Measurements from ENCODE around the gene COL6A3. TPM values are rescaled to one million over a fixed set of nuclear protein-coding genes. Genes with fewer than 3 reads are reported as not detected.
A peak's percentile ranks its signal among the peaks of the same experiment; 100 is the strongest.
"Not testable (repeated sequence)": the region's sequence is repeated elsewhere in the genome, so short reads cannot be mapped to it uniquely, and the experiment has no call there.

COL6A3 gene
- total and polyA plus RNA-seq, 2 donors (not counting 1 experiment from before 2014, with no cell fraction given): 316 to 1,525 TPM

- H3K79me2 ChIP-seq (ENCODE audit: control insufficient read depth, insufficient read depth, low read length): peaks cover 15% of the 10 kb centered on the region
- H3K27ac ChIP-seq (ENCODE audit: insufficient read depth, low read length): no peak overlapping the region
- no peak overlapping the region for H3K4me3 ChIP-seq (replicated peaks in 1 of 4; ENCODE audit: control extremely low read depth in 1 of 4, insufficient read depth in 1 of 4, low read depth in 3 of 4, low read length in 4 of 4)
- DNase-seq (ENCODE audit: low read depth in 2 of 2): no peak
- H3K4me1 ChIP-seq (ENCODE audit: control insufficient read depth, extremely low read depth, insufficient read depth, low read length): peaks cover 11% of the 10 kb centered on the region
- TF ChIP-seq CTCF (conservative IDR thresholded peaks at IDR 0.05 in 1 of 2, IDR thresholded peaks at IDR 0.05 in 1 of 2; ENCODE audit: low read depth in 1 of 2, low read length in 2 of 2): no peak
- no peak for TF ChIP-seq EZH2 (IDR thresholded peaks at IDR 0.05; ENCODE audit: low read length, missing control alignments)
- no peaks in the 10 kb centered on the region for H3K27me3 ChIP-seq (ENCODE audit: control insufficient read depth, insufficient read depth, low read length)
- H3K9ac ChIP-seq (ENCODE audit: insufficient read depth, low read length): no peak overlapping the region
- peaks cover 64% of the 10 kb centered on the region for H3K36me3 ChIP-seq (ENCODE audit: control insufficient read depth, insufficient read depth, low read length)
- H3K9me3 ChIP-seq (ENCODE audit: control insufficient read depth, insufficient read depth, low read depth, low read length): no peaks in the 10 kb centered on the region
- H2AFZ ChIP-seq (ENCODE audit: low read length): no peak overlapping the region
- H4K20me1 ChIP-seq (ENCODE audit: control insufficient read depth, extremely low read depth, insufficient read depth, low read length): no peaks in the 10 kb centered on the region
- no peak overlapping the region for H3K4me2 ChIP-seq (ENCODE audit: extremely low read depth, insufficient read depth, low read length)
Measured at GRCh38 chr2:237358721-237359517, 55.0 kb downstream of the COL6A3 start.

GRCh38 chr2:237355701-237356100, 58.3 kb downstream of the COL6A3 start:
- no peaks in the 10 kb centered on the region for H3K27me3 ChIP-seq (ENCODE audit: control insufficient read depth, insufficient read depth, low read length)
- no peak overlapping the region for H3K27ac ChIP-seq (ENCODE audit: insufficient read depth, low read length)
- H3K4me3 ChIP-seq (replicated peaks in 1 of 4; ENCODE audit: control extremely low read depth in 1 of 4, insufficient read depth in 1 of 4, low read depth in 3 of 4, low read length in 4 of 4): no peak overlapping the region
- peaks cover 6% of the 10 kb centered on the region for H3K4me1 ChIP-seq (ENCODE audit: control insufficient read depth, extremely low read depth, insufficient read depth, low read length)
- DNase-seq (ENCODE audit: low read depth in 2 of 2): no peak
- H3K9ac ChIP-seq (ENCODE audit: insufficient read depth, low read length): no peak overlapping the region
- no peak overlapping the region for H2AFZ ChIP-seq (ENCODE audit: low read length)
- H3K36me3 ChIP-seq (ENCODE audit: control insufficient read depth, insufficient read depth, low read length): peaks cover 59% of the 10 kb centered on the region
- peaks cover 7% of the 10 kb centered on the region for H3K79me2 ChIP-seq (ENCODE audit: control insufficient read depth, insufficient read depth, low read length)
- H4K20me1 ChIP-seq (ENCODE audit: control insufficient read depth, extremely low read depth, insufficient read depth, low read length): no peaks in the 10 kb centered on the region
- no peaks in the 10 kb centered on the region for H3K9me3 ChIP-seq (ENCODE audit: control insufficient read depth, insufficient read depth, low read depth, low read length)
- no peak for TF ChIP-seq EZH2 (IDR thresholded peaks at IDR 0.05; ENCODE audit: low read length, missing control alignments)
- no peak for TF ChIP-seq CTCF (conservative IDR thresholded peaks at IDR 0.05 in 1 of 2, IDR thresholded peaks at IDR 0.05 in 1 of 2; ENCODE audit: low read depth in 1 of 2, low read length in 2 of 2)
- no peak overlapping the region for H3K4me2 ChIP-seq (ENCODE audit: extremely low read depth, insufficient read depth, low read length)

- H3K4me2 ChIP-seq (ENCODE audit: extremely low read depth, insufficient read depth, low read length): no peak overlapping the region
- H2AFZ ChIP-seq (ENCODE audit: low read length): no peak overlapping the region
- no peak overlapping the region for H3K27ac ChIP-seq (ENCODE audit: insufficient read depth, low read length)
- no peak overlapping the region for H3K9ac ChIP-seq (ENCODE audit: insufficient read depth, low read length)
- no peaks in the 10 kb centered on the region for H3K27me3 ChIP-seq (ENCODE audit: control insufficient read depth, insufficient read depth, low read length)
- peak; percentile 62 to 98 for DNase-seq (ENCODE audit: low read depth in 2 of 2)
- no peaks in the 10 kb centered on the region for H3K9me3 ChIP-seq (ENCODE audit: control insufficient read depth, insufficient read depth, low read depth, low read length)
- H3K4me1 ChIP-seq (ENCODE audit: control insufficient read depth, extremely low read depth, insufficient read depth, low read length): peaks cover under 1% of the 10 kb centered on the region
- no peak overlapping the region for H3K4me3 ChIP-seq (replicated peaks in 1 of 4; ENCODE audit: control extremely low read depth in 1 of 4, insufficient read depth in 1 of 4, low read depth in 3 of 4, low read length in 4 of 4)
- no peaks in the 10 kb centered on the region for H4K20me1 ChIP-seq (ENCODE audit: control insufficient read depth, extremely low read depth, insufficient read depth, low read length)
- H3K79me2 ChIP-seq (ENCODE audit: control insufficient read depth, insufficient read depth, low read length): peaks cover 3% of the 10 kb centered on the region
- H3K36me3 ChIP-seq (ENCODE audit: control insufficient read depth, insufficient read depth, low read length): peaks cover 58% of the 10 kb centered on the region
- TF ChIP-seq CTCF (conservative IDR thresholded peaks at IDR 0.05 in 1 of 2, IDR thresholded peaks at IDR 0.05 in 1 of 2; ENCODE audit: low read depth in 1 of 2, low read length in 2 of 2): no peak
- no peak for TF ChIP-seq EZH2 (IDR thresholded peaks at IDR 0.05; ENCODE audit: low read length, missing control alignments)
Measured at GRCh38 chr2:237354892-237355291, 59.1 kb downstream of the COL6A3 start.

GRCh38 chr2:237354172-237354571, 59.8 kb downstream of the COL6A3 start:
- H3K4me2 ChIP-seq (ENCODE audit: extremely low read depth, insufficient read depth, low read length); H3K4me1 ChIP-seq (ENCODE audit: control insufficient read depth, extremely low read depth, insufficient read depth, low read length); H3K9me3 ChIP-seq (ENCODE audit: control insufficient read depth, insufficient read depth, low read depth, low read length); H3K4me3 ChIP-seq (replicated peaks in 1 of 4; ENCODE audit: control extremely low read depth in 1 of 4, insufficient read depth in 1 of 4, low read depth in 3 of 4, low read length in 4 of 4); H3K79me2 ChIP-seq (ENCODE audit: control insufficient read depth, insufficient read depth, low read length); H3K9ac ChIP-seq (ENCODE audit: insufficient read depth, low read length); H3K27me3 ChIP-seq (ENCODE audit: control insufficient read depth, insufficient read depth, low read length); H4K20me1 ChIP-seq (ENCODE audit: control insufficient read depth, extremely low read depth, insufficient read depth, low read length); H3K27ac ChIP-seq (ENCODE audit: insufficient read depth, low read length); H2AFZ ChIP-seq (ENCODE audit: low read length): not testable (repeated sequence)
- peak in 1 of 2 donors; percentile 48 for DNase-seq (ENCODE audit: low read depth in 2 of 2)
- H3K36me3 ChIP-seq (ENCODE audit: control insufficient read depth, insufficient read depth, low read length): peaks cover 57% of the 10 kb centered on the region
